NOMO-1 treated with DMSO at 0.1 percent for 48 hours (cell line): ENCODE results near the gene DPY19L2.
"Not testable (repeated sequence)": the region's sequence is repeated elsewhere in the genome, so short reads cannot be mapped to it uniquely, and the experiment has no call there.

ENCODE experiments used
- DNase-seq: peaks from one replicate; lab custom pipeline; 2025; ENCODE audit not compliant: unreplicated experiment; lab: John Stamatoyannopoulos, UW

DPY19L2 gene

GRCh38 chr12:63668028-63668799 lies at the start of gene DPY19L2:
TSS of gene DPY19L2 (minus strand) at chr12:63668493. CDS start at chr12:63668393, 100 bp downstream.
- DNase-seq: no peak

GRCh38 chr12:63716891-63717290 lies 48.6 kb upstream of the DPY19L2 start:
- not testable (repeated sequence) for DNase-seq

GRCh38 chr12:63715107-63715625 lies 46.9 kb upstream of the DPY19L2 start:
- not testable (repeated sequence) for DNase-seq

GRCh38 chr12:63714409-63714808 lies 46.1 kb upstream of the DPY19L2 start:
- not testable (repeated sequence) for DNase-seq

GRCh38 chr12:63713681-63714075 lies 45.4 kb upstream of the DPY19L2 start:
- not testable (repeated sequence) for DNase-seq

GRCh38 chr12:63712979-63713680 lies 44.8 kb upstream of the DPY19L2 start:
- not testable (repeated sequence) for DNase-seq

- DNase-seq: not testable (repeated sequence)
These were observed 44.2 kb upstream of the DPY19L2 start for GRCh38 chr12:63712376-63712974.

GRCh38 chr12:63711339-63711738 lies 43.0 kb upstream of the DPY19L2 start:
- not testable (repeated sequence) for DNase-seq

GRCh38 chr12:63706336-63706735 lies 38.0 kb upstream of the DPY19L2 start:
- no peak for DNase-seq

- DNase-seq: not testable (repeated sequence)
These were observed 31.5 kb upstream of the DPY19L2 start for GRCh38 chr12:63699678-63700382.

- not testable (repeated sequence) for DNase-seq
These were observed 30.7 kb upstream of the DPY19L2 start for GRCh38 chr12:63699011-63699410.

GRCh38 chr12:63690837-63691236 lies 22.5 kb upstream of the DPY19L2 start:
- DNase-seq: not testable (repeated sequence)

GRCh38 chr12:63689141-63689540 lies 20.8 kb upstream of the DPY19L2 start:
- not testable (repeated sequence) for DNase-seq

GRCh38 chr12:63686623-63687022 lies 18.3 kb upstream of the DPY19L2 start:
- DNase-seq: not testable (repeated sequence)

GRCh38 chr12:63685789-63686188 lies 17.5 kb upstream of the DPY19L2 start:
- DNase-seq: not testable (repeated sequence)

- not testable (repeated sequence) for DNase-seq
These were observed 14.3 kb upstream of the DPY19L2 start for GRCh38 chr12:63682617-63683016.

- DNase-seq: not testable (repeated sequence)
These were observed 12.5 kb upstream of the DPY19L2 start for GRCh38 chr12:63680758-63681157.

- DNase-seq: not testable (repeated sequence)
These were observed 4.3 kb upstream of the DPY19L2 start for GRCh38 chr12:63672550-63672949.

- DNase-seq: not testable (repeated sequence)
These were observed 1.6 kb upstream of the DPY19L2 start for GRCh38 chr12:63669936-63670335.

- DNase-seq: not testable (repeated sequence)
These were observed 1.1 kb upstream of the DPY19L2 start for GRCh38 chr12:63669427-63669826.
